GM19351 (cell line): ENCODE results near the gene SLC35F4.

Source experiments
- ATAC-seq: cut with Tn5 transposase; IDR thresholded peaks from one replicate; pipeline ENCODE4 v1.9.1; 2021; ENCODE audit warnings: mild to moderate bottlenecking, moderate library complexity; ENCODE audit not compliant: unreplicated experiment

SLC35F4 gene

DNA sequence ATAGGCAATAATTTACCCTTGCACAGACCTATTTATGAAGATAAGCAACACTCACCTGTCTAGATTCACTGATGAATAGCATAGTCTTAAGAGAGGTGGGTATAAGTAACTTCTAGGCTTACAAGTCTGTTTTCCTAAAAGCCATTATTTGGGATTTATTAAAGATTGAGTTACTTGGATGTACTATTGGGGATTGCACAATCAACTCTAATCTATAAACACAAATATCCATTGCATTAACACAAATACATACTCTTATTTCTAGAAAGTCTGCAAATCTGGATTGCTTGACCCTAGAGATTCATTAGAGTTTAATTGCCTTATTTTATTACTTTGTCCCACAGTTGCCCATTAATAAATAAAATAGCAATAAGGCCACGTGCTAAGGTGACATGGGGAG lies 224.1 kb downstream of the SLC35F4 start:
- no peak for ATAC-seq

DNA sequence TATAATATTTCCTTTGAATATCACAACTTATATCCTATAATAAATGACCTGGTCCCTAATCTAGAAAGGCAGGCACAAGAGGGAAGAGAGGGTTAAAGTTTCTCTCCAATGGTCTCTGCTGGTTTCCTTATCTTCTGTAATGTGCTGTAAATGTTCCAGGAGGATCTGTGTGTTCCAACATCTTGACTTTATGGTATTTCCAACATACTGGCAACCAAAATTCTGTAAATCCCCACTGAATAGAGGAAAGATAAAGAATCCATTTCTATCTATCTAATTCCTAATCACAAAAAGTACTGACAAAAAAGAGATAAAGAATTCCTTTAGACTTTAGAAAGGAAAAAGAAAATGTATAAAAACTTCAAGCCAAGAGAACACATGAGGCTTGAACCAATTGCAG lies 225.9 kb downstream of the SLC35F4 start:
- ATAC-seq = no peak

DNA sequence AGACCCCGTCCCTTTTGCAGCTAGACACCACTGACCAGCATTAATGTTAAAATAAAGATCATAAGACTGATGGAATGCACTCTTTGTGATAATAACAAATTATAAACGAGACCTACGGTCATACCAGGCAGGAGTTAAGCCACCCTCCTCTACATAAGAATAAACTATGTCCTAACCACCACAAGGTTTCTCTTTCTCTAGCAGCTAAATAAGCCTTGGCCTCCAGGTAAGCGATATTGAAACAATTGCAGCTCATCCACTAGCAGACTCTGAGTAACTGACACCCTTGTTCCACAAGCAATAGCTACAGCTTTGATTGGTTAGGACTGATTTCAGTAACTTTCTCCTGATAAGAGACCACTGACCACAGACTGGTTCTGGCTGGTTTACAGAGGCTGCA lies 228.0 kb downstream of the SLC35F4 start:
- ATAC-seq = no peak

DNA sequence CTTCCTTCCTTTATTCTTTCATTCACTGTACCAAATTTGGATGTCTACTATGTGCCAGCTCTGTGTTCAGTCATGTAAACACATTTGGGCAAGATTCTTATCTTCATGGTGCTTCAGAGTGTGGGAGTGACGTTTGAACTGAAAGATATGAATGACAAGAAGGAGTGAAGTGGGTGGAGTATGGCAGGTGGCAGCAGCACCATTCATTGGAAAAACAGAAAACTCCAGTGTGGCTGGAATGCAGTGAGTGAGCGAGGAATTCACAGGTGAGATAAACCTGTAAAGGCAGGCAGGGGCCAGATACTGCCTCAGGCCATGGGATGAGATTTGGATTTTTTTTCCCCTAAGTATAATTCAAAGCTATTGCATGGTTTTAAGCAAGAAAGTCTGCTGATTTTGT lies 231.6 kb downstream of the SLC35F4 start:
- ATAC-seq = no peak

DNA sequence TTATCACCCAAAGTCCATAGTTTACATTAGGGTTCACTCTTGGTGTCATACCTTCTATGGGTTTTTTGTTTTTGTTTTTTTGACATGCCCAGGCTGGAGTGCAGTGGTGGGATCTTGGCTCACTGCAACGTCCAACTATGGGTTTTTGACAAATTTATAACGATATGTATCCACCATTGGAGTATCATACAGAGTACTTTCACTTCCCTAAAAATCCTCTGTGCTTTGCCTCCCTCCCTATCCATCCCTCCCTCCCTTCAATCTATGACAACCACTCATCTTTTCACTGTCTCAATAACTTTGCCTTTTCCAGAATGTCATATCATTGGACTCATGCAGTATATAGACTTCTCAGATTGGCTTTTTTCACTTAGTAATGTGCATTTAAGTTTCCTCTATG lies 233.2 kb downstream of the SLC35F4 start:
- ATAC-seq = no peak

DNA sequence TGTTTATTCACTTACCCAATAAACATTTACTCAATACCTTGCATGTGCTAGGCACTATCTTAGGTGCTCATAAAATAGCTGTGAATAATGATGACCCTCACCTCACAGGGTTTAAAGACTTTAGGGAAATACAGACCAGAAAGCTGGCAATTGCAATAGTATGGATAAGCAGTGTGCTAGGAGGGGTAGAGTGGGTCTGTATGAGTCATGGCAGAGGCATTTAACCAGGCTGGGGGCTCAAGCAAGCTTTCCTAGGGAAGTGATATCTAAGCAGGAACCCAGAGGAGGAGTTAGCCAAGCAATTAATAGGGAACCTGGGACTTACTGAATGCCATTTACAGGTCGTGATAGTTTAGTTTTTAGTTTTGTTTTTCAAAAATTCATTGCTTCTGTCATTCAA lies 248.4 kb downstream of the SLC35F4 start:
- no peak for ATAC-seq

DNA sequence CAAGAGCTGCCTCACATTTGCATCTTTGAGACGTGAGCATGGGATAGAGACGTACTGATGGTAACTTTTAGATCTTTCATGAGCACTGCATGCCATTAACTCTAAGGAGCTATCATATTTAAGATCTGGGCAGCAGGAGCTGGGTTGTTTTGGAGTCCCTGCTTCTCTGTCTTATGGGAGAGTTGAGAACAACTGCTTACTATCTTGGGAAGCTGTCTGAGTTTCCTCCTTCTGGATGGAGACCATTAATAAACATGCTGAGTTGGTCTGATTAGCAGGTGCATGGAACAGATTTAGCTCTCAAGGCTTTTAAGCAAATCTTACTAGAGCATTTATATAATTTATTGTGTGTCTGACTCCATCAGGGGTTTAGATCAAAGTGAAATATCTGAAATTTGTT lies 252.9 kb downstream of the SLC35F4 start:
- no peak for ATAC-seq

DNA sequence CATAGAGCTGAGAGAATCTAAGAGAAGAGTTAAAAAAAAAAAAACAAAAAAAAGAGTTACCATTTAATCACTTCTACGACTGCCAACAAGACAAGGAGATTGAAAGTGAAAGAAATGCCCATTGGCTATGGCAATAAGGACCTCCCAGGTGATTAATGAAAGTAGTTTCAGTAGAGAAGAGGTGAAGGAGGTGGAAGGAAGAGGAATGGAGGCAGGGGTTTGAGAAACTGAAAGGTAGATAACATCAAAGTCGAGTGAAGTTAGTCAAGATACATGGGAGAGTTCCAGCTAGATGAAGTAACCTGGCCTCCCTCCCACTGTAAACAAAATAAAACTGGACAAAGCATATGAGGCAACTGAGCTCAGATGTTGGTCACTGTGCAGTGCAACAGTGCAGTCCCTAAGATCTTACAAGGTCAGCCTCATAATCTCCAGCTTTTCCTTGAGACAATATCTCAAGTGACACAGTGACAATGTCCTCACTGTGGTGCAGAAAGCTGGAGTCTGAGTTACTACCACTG lies 254.3 kb downstream of the SLC35F4 start:
- no peak for ATAC-seq

DNA sequence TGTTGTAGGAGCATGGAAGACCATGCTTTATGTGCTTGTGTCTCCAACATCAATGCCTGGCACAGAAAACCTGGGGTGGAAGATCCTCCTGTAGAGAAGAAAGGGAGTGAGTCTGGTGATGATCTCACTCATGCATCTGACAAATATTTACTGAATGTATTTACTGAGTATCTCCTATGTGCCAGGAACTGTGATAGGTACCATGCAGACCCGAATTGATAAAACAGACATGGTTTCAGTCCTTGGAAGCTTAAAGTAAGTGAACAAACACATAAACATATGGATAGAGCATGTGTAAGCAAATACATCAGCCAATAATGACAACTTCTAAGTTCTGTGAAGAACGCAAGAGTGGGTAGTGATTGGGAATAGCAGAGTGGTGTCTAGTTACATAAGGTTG lies 255.3 kb downstream of the SLC35F4 start:
- no peak for ATAC-seq

DNA sequence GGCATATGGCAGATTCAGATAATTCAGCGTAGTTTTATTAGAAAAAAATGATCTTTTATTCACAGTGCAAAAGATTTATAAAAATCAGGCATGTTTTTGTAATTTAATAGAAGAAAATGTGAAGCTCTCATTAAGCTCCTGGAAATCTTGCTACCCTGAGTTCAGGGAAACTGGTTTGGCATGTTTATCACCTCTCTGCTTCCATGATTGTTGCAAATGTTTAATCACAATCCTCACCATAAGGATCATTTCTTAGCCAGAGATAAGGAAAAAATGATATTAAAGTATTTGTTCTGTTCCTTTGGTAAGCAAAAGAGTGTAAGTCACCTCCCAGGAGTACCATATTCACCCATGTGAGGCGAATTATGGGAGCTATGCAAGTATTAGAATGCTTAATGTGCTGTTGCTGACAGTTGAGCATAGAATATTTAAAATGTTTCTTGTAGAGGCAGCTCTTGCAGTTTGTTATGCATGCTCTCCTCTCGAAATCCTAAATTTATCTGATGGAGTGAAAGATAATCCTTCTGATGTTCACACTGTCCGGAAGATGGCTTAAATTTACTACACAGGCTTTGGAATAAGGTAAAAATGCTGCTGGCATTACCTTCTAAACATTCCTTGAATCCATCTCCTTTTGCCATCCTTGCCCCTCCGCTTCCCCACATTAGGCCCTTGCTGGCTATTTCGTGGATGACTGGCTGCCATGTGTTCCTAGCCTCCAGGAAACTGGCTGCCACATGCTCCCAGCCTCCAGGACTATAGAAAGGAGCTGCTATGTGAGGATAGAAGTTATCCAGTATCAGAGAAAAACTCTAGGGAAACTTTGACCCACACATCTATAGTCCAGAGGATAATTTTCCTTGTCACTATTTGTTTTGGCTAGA lies 256.5 kb downstream of the SLC35F4 start:
- no peak for ATAC-seq

DNA sequence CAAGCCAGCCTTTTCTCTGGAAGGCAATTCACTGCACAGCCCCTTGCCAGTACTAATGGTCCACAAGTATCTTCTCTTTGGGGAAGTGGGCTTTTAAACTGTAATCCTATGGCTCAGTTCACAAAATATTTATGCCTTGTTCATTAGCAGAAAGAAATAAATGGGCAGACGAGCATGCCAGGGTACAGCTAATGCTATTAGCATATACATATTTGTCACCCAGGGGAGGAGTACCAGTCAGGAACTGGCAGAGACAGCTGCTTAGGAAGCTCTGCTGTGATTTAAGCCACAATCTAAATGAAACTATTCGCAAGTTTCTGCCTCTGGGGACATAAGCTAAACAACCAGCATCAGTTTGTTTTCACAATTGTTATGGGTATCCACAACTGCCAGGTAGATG lies 258.8 kb downstream of the SLC35F4 start:
- ATAC-seq = no peak

DNA sequence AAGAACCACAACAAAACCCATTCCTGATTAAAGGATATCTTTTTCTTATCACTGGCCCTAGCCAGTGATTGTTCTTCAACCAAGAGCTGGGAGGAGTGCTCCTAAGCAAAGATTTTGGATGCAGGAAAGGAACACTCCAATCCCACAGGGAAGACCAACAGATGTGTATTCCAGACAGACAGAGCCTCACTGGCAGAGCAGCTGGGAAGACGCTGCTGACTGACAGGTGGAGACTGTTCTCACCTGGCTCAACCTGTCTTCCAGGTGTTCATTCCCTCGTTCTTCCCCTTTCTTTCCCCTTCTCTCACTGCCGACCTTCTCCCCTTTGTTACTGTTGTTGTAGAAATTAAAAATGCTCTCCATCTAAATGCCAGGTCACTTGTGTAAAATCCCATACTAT lies 282.5 kb downstream of the SLC35F4 start:
- ATAC-seq = no peak

DNA sequence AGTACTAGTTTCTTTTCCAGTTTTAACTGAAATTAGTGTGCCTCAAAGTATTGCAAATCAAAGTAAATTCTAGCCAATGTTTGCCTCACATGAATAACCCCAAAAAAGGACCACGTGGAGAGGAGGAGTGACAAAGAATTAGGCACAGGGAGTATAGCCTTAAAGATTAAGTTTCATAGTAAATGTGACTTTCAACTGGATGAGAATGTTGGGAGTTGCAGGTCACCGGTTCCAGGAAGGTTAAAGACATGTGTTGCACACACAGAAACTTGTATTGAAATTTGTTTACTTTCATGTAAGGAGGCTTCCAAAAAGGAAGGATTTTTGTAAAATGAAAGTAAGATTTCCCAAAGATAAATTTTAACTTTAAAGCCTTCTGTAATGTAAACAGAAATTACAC lies 283.1 kb downstream of the SLC35F4 start:
- ATAC-seq = no peak

DNA sequence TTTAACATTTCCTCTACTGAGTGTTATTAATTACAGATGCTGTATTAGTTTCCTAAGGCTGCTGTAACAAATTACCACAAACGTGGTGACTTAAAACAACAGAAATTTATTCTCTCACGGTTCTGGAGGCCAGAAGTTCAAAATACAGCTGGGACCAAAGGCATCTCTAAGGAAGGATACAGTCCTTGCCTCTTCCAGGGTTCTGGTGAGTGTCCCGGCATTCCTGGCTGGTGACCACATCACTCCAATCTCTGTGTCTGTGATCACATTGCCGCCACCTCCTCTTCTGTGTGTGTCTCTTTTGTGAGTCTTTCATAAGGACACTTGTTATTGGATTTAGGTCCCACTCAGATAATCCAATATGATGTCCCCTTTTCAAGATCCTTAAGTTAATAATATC lies 287.1 kb downstream of the SLC35F4 start:
- ATAC-seq = no peak

DNA sequence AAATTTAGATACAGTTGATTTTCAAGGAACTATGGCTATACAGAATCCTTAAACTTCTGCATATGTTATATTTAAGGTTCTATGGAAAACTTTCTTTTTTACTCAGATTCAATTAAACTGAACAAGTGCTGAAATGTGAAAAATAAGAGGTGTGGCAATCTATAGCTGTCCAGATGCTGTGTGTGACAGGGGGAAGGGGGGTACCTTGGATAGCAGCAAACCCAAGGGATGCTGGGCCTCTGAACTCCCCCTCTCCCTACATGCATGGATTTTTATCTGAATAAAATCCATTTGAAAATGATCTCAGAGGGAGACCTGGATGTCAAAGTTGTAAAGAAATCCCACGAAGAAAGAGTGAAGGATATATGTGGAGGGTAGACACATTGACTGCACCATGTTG lies 289.4 kb downstream of the SLC35F4 start:
- no peak for ATAC-seq

DNA sequence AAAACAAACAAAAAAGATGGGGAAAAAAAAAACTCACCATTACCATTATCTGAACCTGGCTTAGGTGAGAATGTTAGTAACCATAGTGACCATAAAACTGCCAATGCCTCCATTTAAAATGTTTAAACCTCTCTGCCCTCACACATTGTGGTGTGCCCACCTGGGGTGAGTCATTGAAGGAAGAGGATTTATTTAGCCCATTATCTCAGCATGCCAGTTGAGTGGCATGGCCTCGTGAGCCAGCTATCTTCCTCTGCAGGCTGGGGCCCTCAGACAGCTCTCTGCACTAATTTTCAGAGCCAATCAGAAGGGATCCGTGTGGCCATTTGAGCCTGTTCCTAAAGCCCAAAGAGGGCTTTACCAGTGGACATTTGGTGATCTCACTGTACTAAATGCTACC lies 290.4 kb downstream of the SLC35F4 start:
- no peak for ATAC-seq

DNA sequence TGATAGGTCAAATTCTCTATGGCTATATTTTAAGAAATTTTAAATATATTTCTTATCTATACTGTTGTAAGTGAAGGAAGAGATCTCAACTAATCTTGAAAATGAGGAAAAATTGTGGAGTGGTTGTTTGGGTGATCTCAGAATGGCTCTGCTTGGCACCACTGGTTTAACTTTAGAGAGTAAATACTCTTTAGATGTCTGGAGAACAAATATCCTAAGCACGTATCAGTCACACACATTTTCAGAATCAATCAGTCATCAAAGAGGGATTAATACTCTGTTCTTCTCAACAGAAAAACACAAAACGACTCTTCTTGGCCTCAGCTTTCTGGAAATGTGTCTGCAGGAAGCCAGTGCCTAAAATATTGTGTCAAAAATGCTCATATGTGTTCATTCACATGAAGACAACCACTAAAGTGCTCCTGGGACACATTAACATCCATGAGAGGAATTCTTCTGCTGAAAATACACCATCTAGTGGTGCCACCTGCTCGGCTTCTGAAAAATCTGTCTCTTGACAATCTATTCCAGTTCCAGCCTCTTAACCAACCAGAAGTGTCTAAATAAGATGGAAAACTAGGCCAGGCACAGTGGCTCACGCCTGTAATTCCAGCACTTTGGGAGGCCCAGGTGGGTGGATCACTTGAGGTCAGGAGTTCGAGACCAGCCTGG lies 291.1 kb downstream of the SLC35F4 start:
- no peak for ATAC-seq

DNA sequence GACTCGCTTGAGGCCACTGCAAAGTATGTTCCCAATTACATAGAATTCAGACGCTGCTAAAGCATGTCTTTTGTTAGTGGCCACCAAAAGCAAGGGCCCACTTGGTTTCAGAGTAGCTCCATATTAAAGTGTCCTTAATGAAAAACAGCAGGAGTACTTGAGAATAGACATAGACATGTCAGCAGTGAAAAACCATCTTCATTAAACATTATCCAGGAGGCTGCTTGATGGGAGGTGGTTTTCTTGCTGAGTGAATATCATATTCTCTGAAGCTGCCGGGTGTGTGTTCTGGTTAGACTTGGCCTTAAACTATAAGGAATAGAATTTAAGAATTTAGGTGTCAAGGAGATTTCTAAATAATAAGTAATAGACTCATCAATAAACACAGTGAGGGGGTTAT lies 292.7 kb downstream of the SLC35F4 start:
- no peak for ATAC-seq

DNA sequence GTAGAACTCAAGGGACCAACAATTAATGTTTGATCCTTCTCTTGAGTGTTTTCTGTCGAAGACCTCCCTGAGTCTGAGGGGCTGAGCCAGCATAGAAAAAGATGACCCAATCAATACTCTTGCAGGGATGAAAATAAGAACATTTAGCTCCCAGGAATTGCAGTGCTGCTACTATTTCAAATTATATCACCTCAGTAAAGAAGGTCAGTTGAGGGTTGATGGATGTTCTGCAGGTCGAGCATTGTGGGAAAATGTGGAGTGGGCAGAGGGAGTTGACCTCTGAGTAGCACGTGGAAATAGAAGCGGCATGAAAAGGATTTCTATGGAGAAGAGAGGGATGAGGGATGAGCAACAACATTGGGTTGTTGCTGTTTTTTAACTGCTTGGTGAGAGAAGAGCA lies 297.3 kb downstream of the SLC35F4 start:
- ATAC-seq = no peak

DNA sequence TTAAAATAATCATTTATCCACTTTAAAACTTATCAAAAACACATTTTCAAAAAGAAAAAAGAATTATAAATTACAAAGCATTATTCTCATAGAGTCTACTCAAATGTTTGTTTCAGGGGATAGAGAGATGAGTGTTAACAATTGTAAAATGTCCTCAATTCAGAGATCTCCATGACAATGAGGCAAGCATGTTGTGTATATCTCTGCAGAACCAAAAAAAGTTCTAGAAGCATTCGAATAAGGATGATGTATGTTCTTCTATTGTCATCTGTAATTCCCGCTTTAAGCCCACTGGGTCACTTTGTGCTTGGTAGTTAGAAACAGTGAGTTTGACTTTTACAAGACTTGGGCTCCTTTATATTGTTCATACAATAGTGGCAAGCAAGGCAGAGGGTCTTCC lies 298.7 kb downstream of the SLC35F4 start:
- no peak for ATAC-seq

DNA sequence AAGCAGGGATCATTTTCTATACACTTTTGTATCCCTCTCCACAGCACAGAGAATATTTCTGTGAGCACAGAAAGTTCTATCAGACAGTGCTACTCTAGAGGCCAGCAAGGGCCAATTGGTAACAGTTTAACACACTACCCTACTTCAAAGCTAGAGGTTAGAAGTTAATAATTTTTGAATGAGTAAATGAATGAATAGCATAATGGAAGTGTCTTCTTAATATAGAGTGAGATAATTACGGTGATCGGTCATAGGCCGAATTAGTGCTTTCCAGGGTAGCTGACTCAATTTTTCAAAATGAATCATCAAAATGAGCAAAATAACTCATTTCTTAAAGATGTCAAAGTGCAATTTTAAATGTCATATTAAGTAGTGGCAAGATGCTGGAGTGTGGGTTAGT lies 305.2 kb downstream of the SLC35F4 start:
- ATAC-seq = peak; percentile 55

DNA sequence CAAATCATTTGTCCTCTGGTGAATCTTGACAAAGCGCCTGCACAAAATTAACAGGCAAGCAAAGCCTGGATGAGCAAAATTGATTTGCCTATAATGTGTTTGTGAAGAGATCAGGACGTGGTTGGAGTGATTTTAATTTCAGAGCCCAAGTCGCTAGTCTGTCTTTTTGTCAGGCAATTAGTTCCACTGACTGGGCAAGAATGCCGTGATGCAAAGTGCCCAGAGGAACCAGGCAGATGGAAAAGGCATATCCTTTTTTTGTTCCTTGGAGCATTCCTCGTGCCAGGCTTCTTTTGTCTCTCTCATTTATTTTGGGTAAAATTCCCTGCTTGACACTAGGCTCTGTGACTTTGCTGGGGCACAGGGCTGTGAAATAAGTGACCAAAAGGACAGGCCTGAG lies 306.3 kb downstream of the SLC35F4 start:
- no peak for ATAC-seq
